Prostate gland (tissue), 2 donors: Measurements from ENCODE around the gene SOX8. TPM values are rescaled to one million over a fixed set of nuclear protein-coding genes. Genes with fewer than 3 reads are reported as not detected.

Experiments used
- DNase-seq: peaks from one replicate; pipeline ENCODE4 v3.0.0-alpha.2; 2019; ENCODE audit warnings: low spot score
- H3K27ac ChIP-seq, 2 donors: fragments of 200-600 bp; sonication (generic); 2 replicates each; pipeline ENCODE4 v1.5.1; 2017 to 2019
- H3K27me3 ChIP-seq: fragments of 200-600 bp; sonication (generic); replicated peaks from 2 replicates; pipeline ENCODE4 v1.5.1; 2019; ENCODE audit not compliant: insufficient read depth
- H3K36me3 ChIP-seq, 2 donors: fragments of 200-600 bp; sonication (generic); 1 replicate in 1 of 2; 2 replicates in 1 of 2; pipeline versions ENCODE4 v1.5.1 to v1.8.1; 2017 to 2019
- H3K4me1 ChIP-seq: fragments of 200-600 bp; sonication (generic); replicated peaks from 2 replicates; pipeline ENCODE4 v1.5.1; 2019
- H3K4me3 ChIP-seq, 2 donors: fragments of 200-600 bp; sonication (generic); 2 replicates each; pipeline ENCODE4 v1.5.1; 2017 to 2019
- H3K9me3 ChIP-seq: fragments of 200-600 bp; sonication (generic); 2 replicates; pipeline ENCODE4 v1.5.1; 2017
- CTCF ChIP-seq, 4 experiments: fragments of 200-600 bp in 2 of 4; fragments of 450-650 bp in 2 of 4; sonication (generic) in 2 of 4; IDR thresholded peaks; 1 replicate in 3 of 4; 2 replicates in 1 of 4; pipeline ENCODE4 v1.5.1; 2016 to 2019; ENCODE audit warnings: antibody characterized with exemption in 4 of 4, mild to moderate bottlenecking in 2 of 4, moderate library complexity in 2 of 4
- POLR2A ChIP-seq: fragments of 450-650 bp; IDR thresholded peaks from one replicate; pipeline ENCODE4 v1.6.1; 2016; ENCODE audit warnings: antibody characterized with exemption, mild to moderate bottlenecking
- POLR2AphosphoS5 ChIP-seq: sonication (generic); formaldehyde crosslinking; IDR thresholded peaks from one replicate; pipeline ENCODE4 v1.6.1; 2017; ENCODE audit warnings: antibody characterized with exemption
- WGBS: methylation state at CpG from one replicate; pipeline ENCODE4 v1.1.5; 2018; 5-methylcytosine and 5-hydroxymethylcytosine counted together
- intact Hi-C: fragments of 100-400 bp; cut with DNase I; formaldehyde crosslinking; loops from one replicate; pipeline ENCODE4 v1.14.2; 2022
- total RNA-seq, 2 donors: library from RNA; depleted of rRNA; stranded (reverse); fragments of >200 nt; gene quantifications; one replicate each; pipeline ENCODE4 v1.1.0, GENCODE V29; 2016

Gene SOX8
- total RNA-seq, 2 donors from 2014 or later, result 0.59 to 11.9 TPM

- H3K4me1 ChIP-seq, result no peaks in the 10 kb centered on the region
- TF ChIP-seq CTCF (IDR thresholded peaks at IDR 0.05) (no peak), POLR2A (no peak)
- intact Hi-C loops, result no loop called here
- peaks cover 4% of the 10 kb centered on the region for H3K27me3 ChIP-seq
- no peaks in the 10 kb centered on the region for H3K36me3 ChIP-seq
- H3K4me3 ChIP-seq, result no peak overlapping the region
- DNase-seq, result no peak
- H3K9me3 ChIP-seq, result no peaks in the 10 kb centered on the region
- H3K27ac ChIP-seq, result no peak overlapping the region
- 36% methylated on average over 39 of the region's 39 CpGs for WGBS
These were observed 47.1 kb downstream of the SOX8 start for GRCh38 chr16:1028524-1029258.

GRCh38 chr16:1029259-1029545 is 47.6 kb downstream of the SOX8 start:
- H3K4me3 ChIP-seq, result no peak overlapping the region
- 55% methylated on average over 13 of the region's 14 CpGs for WGBS
- H3K9me3 ChIP-seq, result no peaks in the 10 kb centered on the region
- no peaks in the 10 kb centered on the region for H3K4me1 ChIP-seq
- no peak for DNase-seq
- H3K27me3 ChIP-seq, result peaks cover 4% of the 10 kb centered on the region
- no peak overlapping the region for H3K27ac ChIP-seq
- intact Hi-C loops, result no loop called here
- H3K36me3 ChIP-seq, result no peaks in the 10 kb centered on the region
- no peak for TF ChIP-seq POLR2A
- no peak for TF ChIP-seq CTCF (IDR thresholded peaks at IDR 0.05)
- TF ChIP-seq POLR2AphosphoS5, result no peak

- intact Hi-C loops, result no loop called here
- no peak overlapping the region for H3K27ac ChIP-seq
- H3K4me1 ChIP-seq, result no peaks in the 10 kb centered on the region
- H3K9me3 ChIP-seq, result no peaks in the 10 kb centered on the region
- no peak overlapping the region for H3K4me3 ChIP-seq
- TF ChIP-seq CTCF (IDR thresholded peaks at IDR 0.05) (no peak), POLR2AphosphoS5 (no peak), POLR2A (no peak)
- H3K27me3 ChIP-seq, result peaks cover 4% of the 10 kb centered on the region
- WGBS, result 16% methylated on average over 19 of the region's 26 CpGs
- DNase-seq, result no peak
- no peaks in the 10 kb centered on the region for H3K36me3 ChIP-seq
These were observed 48.9 kb downstream of the SOX8 start for GRCh38 chr16:1030473-1030901.

GRCh38 chr16:1031666-1032065 is 50.1 kb downstream of the SOX8 start:
- peaks cover 6% of the 10 kb centered on the region for H3K27me3 ChIP-seq
- 91% methylated on average over 17 of the region's 17 CpGs for WGBS
- no peaks in the 10 kb centered on the region for H3K9me3 ChIP-seq
- H3K4me3 ChIP-seq, result no peak overlapping the region
- TF ChIP-seq POLR2A (no peak), POLR2AphosphoS5 (no peak)
- no peaks in the 10 kb centered on the region for H3K36me3 ChIP-seq
- intact Hi-C loops, result no loop called here
- H3K4me1 ChIP-seq, result no peaks in the 10 kb centered on the region
- no peak overlapping the region for H3K27ac ChIP-seq
- DNase-seq, result no peak

GRCh38 chr16:1032607-1033006 is 51.0 kb downstream of the SOX8 start:
- Histone ChIP-seq H3K4me1 (no peaks in the 10 kb centered on the region), H3K9me3 (no peaks in the 10 kb centered on the region), H3K36me3 (no peaks in the 10 kb centered on the region), H3K27me3 (peaks cover 6% of the 10 kb centered on the region), H3K27ac (no peak overlapping the region), H3K4me3 (no peak overlapping the region)
- intact Hi-C loops, result no loop called here
- no peak for TF ChIP-seq POLR2A
- no peak for TF ChIP-seq CTCF (IDR thresholded peaks at IDR 0.05)
- 99% methylated on average over 2 of the region's 2 CpGs for WGBS
- DNase-seq, result no peak
